ELR (cell line): ENCODE data around the gene GABRP.
"Not testable (repeated sequence)": the region's sequence is repeated elsewhere in the genome, so short reads cannot be mapped to it uniquely, and the experiment has no call there.

Experiments used
- DNase-seq: peaks from one replicate; pipeline ENCODE4 v3.0.0-alpha.2; 2015; ENCODE audit warnings: low read depth

Gene GABRP

DNA sequence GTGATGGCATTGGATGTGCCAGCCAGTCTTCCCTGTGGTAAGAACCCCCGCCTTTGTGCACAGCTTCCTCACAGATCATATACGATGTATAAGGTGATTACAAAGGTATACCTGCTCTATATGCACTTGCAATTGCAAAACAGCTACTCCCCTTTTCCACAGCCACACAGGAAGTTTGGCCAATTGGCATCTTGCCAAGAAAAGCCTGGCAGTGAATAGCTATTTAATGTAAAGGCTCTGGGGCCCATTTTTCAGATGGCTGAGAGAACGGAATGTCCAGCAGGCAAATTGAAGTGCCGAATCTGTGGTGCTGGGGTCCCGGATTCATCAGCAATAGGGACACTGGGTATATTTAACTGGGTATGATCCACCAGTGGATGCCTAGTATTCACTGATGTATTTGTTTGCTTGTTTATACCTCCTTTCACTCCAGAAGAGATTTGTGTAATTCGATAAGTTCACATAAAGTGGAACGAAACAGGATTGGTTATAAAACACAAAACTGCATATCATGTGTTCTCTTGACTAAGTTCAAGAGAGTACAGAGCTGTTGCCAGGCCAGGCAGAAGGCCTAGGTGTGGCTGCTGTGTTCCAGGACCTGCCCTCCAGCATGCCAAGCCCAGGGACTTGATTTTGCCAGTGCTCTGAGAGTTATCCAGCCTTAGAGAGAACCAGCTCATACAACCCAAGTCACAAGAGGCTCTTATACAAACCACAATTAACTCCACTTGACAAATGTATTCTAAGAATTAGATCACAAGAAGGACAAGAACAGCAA, 27.7 kb upstream of the GABRP start:
- DNase-seq: no peak

- DNase-seq: no peak
These were observed 26.8 kb upstream of the GABRP start for GRCh38 chr5:170756691-170757090.

DNA sequence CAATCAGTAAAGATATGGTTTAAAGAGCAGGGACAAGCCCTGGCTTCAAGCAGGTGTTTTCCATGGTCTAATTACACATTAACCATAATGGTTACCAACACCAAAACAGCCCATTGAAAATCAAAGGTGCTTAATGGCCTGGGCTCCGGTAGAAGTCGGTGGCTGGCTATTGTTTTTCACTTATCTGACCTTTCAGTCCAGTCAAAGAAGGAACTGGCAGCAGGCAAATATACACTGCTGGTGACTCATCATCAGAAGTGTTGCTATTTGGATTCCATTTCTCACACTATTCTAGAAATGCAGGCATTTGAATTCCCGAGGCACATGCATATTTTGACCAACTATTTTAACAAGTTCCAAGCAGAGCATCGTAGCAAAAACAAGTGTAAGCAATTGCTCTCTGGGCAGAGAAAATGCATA, 26.3 kb upstream of the GABRP start:
- DNase-seq: no peak

DNA sequence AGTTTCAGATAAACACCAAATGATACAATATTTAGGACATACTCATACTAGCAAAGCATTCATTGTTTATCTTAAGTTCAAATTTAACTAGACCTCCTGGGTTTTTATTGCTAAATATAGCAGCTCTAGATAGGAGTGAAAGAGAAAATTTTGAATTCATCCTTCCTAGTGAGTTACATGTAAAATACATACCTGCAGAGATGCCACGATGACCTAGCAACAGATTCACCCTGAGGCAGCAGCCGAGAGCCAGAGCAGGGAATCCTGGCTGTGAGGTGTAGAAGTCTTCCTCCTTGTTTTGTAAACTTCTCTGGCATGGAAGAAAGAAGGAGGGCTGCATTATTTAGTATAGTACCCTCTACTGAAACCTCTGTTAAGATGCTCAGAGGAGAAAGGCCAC, 25.9 kb upstream of the GABRP start:
- no peak for DNase-seq

DNA sequence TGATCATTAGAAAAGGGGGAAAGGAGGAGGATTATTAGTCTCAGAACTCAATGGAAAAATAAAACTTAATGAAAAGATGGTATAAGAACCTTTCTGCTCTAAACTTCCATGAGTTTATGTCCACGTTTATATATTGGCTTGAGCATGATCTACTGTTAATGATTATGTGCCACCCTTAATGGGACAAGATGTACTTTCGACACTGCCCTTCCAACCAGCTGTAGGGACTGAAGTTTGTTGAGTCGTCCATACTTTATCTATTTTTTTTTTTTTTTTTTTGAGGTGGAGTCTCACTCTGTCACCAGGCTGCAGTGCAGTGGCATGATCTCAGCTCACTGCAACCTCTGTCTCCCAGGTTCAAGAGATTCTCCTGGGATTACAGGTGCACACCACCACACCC, 25.0 kb upstream of the GABRP start:
- DNase-seq: no peak

GRCh38 chr5:170760113-170760512, 23.4 kb upstream of the GABRP start:
- no peak for DNase-seq

GRCh38 chr5:170761048-170761707, 22.3 kb upstream of the GABRP start:
- DNase-seq: no peak

GRCh38 chr5:170761708-170762066, 21.8 kb upstream of the GABRP start:
- no peak for DNase-seq

DNA sequence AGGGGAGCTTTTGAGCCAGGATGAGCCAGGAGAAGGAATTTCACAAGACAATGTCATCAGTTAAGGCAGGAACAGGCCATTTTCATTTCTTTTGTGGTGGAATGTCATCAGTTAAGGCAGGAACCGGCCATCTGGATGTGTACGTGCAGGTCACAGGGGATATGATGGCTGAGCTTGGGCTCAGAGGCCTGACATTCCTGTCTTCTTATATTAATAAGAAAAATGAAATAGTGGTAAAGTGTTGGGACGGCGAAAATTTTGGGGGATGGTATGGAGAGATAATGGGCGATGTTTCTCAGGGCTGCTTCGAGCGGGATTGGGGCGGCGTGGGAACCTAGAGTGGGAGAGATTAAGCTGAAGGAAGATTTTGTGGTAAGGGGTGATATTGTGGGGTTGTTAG, 21.2 kb upstream of the GABRP start:
- DNase-seq: not testable (repeated sequence)

GRCh38 chr5:170765868-170766267, 17.7 kb upstream of the GABRP start:
- DNase-seq: not testable (repeated sequence)

GRCh38 chr5:170769246-170769645, 14.3 kb upstream of the GABRP start:
- no peak for DNase-seq

- DNase-seq: no peak
These were observed 13.6 kb upstream of the GABRP start for GRCh38 chr5:170769898-170770416.

- DNase-seq: no peak
These were observed 12.0 kb upstream of the GABRP start for GRCh38 chr5:170771496-170771895.

GRCh38 chr5:170773024-170773985, 10.2 kb upstream of the GABRP start:
- DNase-seq: no peak

DNA sequence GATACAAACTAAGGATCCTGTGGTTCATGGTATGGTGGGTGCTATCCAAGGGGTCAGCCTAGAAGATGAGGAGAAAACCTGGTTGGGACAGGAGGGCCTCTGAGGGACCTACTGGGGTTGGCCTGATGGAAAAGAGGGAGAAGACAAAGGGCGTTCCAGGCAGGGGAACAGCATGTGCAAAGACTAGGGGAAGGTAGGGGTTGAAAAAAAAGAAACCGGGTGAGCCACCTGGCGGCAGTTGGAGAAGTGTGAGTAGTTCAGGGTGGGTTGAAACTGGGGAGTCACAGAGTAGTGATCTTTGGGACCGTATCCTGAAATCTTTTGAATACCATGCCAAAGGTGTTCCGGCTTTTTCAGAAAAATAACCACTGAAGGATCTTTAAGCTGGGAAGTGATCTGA, 8.7 kb upstream of the GABRP start:
- DNase-seq: no peak

DNA sequence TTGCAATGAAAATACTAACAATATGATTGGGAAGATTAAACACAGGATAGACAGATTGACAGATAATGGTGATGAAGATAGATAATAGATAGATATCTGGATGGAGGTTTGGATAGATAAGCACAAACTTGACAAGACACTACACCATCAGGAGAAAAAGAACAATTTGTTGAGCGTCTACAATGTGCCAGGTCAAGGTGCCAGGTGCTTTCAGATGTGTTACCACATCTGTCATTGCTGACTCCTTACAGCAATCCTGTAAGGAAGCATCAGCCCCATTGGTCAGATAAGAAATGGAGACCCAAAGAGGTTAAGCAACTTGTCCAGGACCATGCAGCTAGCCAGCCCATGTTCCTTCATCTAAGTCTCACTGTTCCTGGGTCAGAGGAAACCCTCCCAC, 1.6 kb upstream of the GABRP start:
- no peak for DNase-seq

GRCh38 chr5:170782438-170782837, 1.1 kb upstream of the GABRP start:
- DNase-seq: no peak

GRCh38 chr5:170785416-170785815, 1.9 kb downstream of the GABRP start:
- no peak for DNase-seq

GRCh38 chr5:170787216-170787615, 3.7 kb downstream of the GABRP start:
- no peak for DNase-seq

- no peak for DNase-seq
These were observed 5.2 kb downstream of the GABRP start for GRCh38 chr5:170788626-170789304.

- DNase-seq: peak; percentile 70
These were observed 7.9 kb downstream of the GABRP start for GRCh38 chr5:170791325-170791954.
